AG08395 (cell line): ENCODE results near the gene NOTCH4.
"Not testable (repeated sequence)": the region's sequence is repeated elsewhere in the genome, so short reads cannot be mapped to it uniquely, and the experiment has no call there.

ENCODE experiments used
- DNase-seq: peaks from one replicate; pipeline ENCODE4 v3.0.0; 2012; ENCODE audit warnings: mixed read lengths, low spot score

The NOTCH4 gene

GRCh38 chr6:32223258-32224235 lies at the start of gene NOTCH4:
Gene NOTCH4, minus strand, starts transcription at chr6:32224067. Its CDS starts 139 bp downstream, at chr6:32223928.
- DNase-seq: no peak

GRCh38 chr6:32271429-32271828 lies 47.6 kb upstream of the NOTCH4 start:
- no peak for DNase-seq

GRCh38 chr6:32268459-32268858 lies 44.6 kb upstream of the NOTCH4 start:
- not testable (repeated sequence) for DNase-seq

GRCh38 chr6:32267035-32267434 lies 43.2 kb upstream of the NOTCH4 start:
- no peak for DNase-seq

- DNase-seq: not testable (repeated sequence)
These were observed 33.4 kb upstream of the NOTCH4 start for GRCh38 chr6:32257262-32257661.

- DNase-seq: peak; percentile 94
These were observed 31.6 kb upstream of the NOTCH4 start for GRCh38 chr6:32255199-32256153.

- no peak for DNase-seq
These were observed 30.9 kb upstream of the NOTCH4 start for GRCh38 chr6:32254761-32255198.

GRCh38 chr6:32252331-32253009 lies 28.6 kb upstream of the NOTCH4 start:
- DNase-seq: no peak

- no peak for DNase-seq
These were observed 25.4 kb upstream of the NOTCH4 start for GRCh38 chr6:32249262-32249661.

- DNase-seq: no peak
These were observed 23.5 kb upstream of the NOTCH4 start for GRCh38 chr6:32247401-32247800.

- DNase-seq: peak; percentile 91
These were observed 21.1 kb upstream of the NOTCH4 start for GRCh38 chr6:32244946-32245398.

GRCh38 chr6:32244270-32244669 lies 20.4 kb upstream of the NOTCH4 start:
- DNase-seq: peak; percentile 22

- not testable (repeated sequence) for DNase-seq
These were observed 18.5 kb upstream of the NOTCH4 start for GRCh38 chr6:32242318-32242813.

- no peak for DNase-seq
These were observed 16.8 kb upstream of the NOTCH4 start for GRCh38 chr6:32240686-32241085.

GRCh38 chr6:32239462-32239861 lies 15.6 kb upstream of the NOTCH4 start:
- DNase-seq: no peak

GRCh38 chr6:32234934-32235333 lies 11.1 kb upstream of the NOTCH4 start:
- DNase-seq: no peak

GRCh38 chr6:32226434-32226833 lies 2.6 kb upstream of the NOTCH4 start:
- no peak for DNase-seq

GRCh38 chr6:32224696-32225095 lies 829 bp upstream of the NOTCH4 start:
- DNase-seq: no peak

GRCh38 chr6:32222333-32223230 lies 1.3 kb downstream of the NOTCH4 start:
- DNase-seq: no peak

GRCh38 chr6:32220021-32220420 lies 3.8 kb downstream of the NOTCH4 start:
- no peak for DNase-seq
